Trophoblast cell (in vitro differentiated cells and primary cell): Measurements from ENCODE around the gene THRA.
A peak's percentile ranks its signal among the peaks of the same experiment; 100 is the strongest.

Source experiments
- DNase-seq, 2 donors: peaks; one replicate each; pipeline ENCODE4 v3.0.0-alpha.2; 2016
- H2AFZ ChIP-seq: 2 replicates; pipeline ENCODE4 v1.6.1; 2013; ENCODE audit warnings: low read length, moderate library complexity, mild to moderate bottlenecking; ENCODE audit not compliant: insufficient read depth, poor library complexity
- H2AK5ac ChIP-seq: 2 replicates; pipeline ENCODE4 v1.6.1; 2013; ENCODE audit warnings: mild to moderate bottlenecking, low read length
- H2BK120ac ChIP-seq: 2 replicates; pipeline ENCODE4 v1.6.1; 2013; ENCODE audit warnings: low read length, mild to moderate bottlenecking, moderate library complexity; ENCODE audit not compliant: insufficient read depth, poor library complexity
- H2BK12ac ChIP-seq: 2 replicates; pipeline ENCODE4 v1.6.1; 2013; ENCODE audit warnings: mild to moderate bottlenecking, low read length, moderate library complexity
- H2BK5ac ChIP-seq: 2 replicates; pipeline ENCODE4 v1.6.1; 2013; ENCODE audit warnings: low read length, low read depth, moderate library complexity, mild to moderate bottlenecking; ENCODE audit not compliant: poor library complexity
- H3K14ac ChIP-seq: 2 replicates; pipeline ENCODE4 v1.6.1; 2013; ENCODE audit warnings: mild to moderate bottlenecking, low read length
- H3K18ac ChIP-seq: 2 replicates; pipeline ENCODE4 v1.6.1; 2013; ENCODE audit warnings: mild to moderate bottlenecking, low read length
- H3K23ac ChIP-seq: 2 replicates; pipeline ENCODE4 v1.6.1; 2013; ENCODE audit warnings: low read length
- H3K27ac ChIP-seq: 2 replicates; pipeline ENCODE4 v1.5.1; 2013; ENCODE audit warnings: low read depth, mild to moderate bottlenecking, inconsistent platforms, low read length, moderate library complexity
- H3K27me3 ChIP-seq: 2 replicates; pipeline ENCODE4 v1.6.1; 2013; ENCODE audit warnings: inconsistent platforms, mild to moderate bottlenecking, low read length, moderate library complexity; ENCODE audit not compliant: insufficient read depth
- H3K36me3 ChIP-seq, 2 experiments: 1 replicate in 1 of 2; 2 replicates in 1 of 2; pipeline ENCODE4 v1.6.1; 2013; ENCODE audit warnings: low read length in 2 of 2, mild to moderate bottlenecking in 2 of 2, moderate library complexity in 1 of 2; ENCODE audit not compliant: insufficient read depth in 2 of 2, control insufficient read depth in 1 of 2
- H3K4ac ChIP-seq: 2 replicates; pipeline ENCODE4 v1.6.1; 2013; ENCODE audit warnings: low read depth, mild to moderate bottlenecking, low read length, moderate library complexity
- H3K4me1 ChIP-seq, 2 experiments: 1 replicate in 1 of 2; 2 replicates in 1 of 2; pipeline ENCODE4 v1.6.1; 2013; ENCODE audit warnings: low read length in 2 of 2, mild to moderate bottlenecking in 2 of 2, moderate library complexity in 1 of 2; ENCODE audit not compliant: insufficient read depth in 2 of 2, control insufficient read depth in 1 of 2
- H3K4me2 ChIP-seq: 2 replicates; pipeline ENCODE4 v1.6.1; 2013; ENCODE audit warnings: inconsistent platforms, mild to moderate bottlenecking, low read length, moderate library complexity
- H3K4me3 ChIP-seq: 2 replicates; pipeline ENCODE4 v1.5.1; 2013; ENCODE audit warnings: mild to moderate bottlenecking, low read depth, low read length, inconsistent platforms
- H3K79me1 ChIP-seq: one replicate; pipeline ENCODE4 v1.6.1; 2013; ENCODE audit warnings: low read length
- H3K79me2 ChIP-seq: 2 replicates; pipeline ENCODE4 v1.6.1; 2013; ENCODE audit warnings: low read length, mild to moderate bottlenecking; ENCODE audit not compliant: control insufficient read depth, insufficient read depth, poor library complexity
- H3K9ac ChIP-seq: 2 replicates; pipeline ENCODE4 v1.6.1; 2013; ENCODE audit warnings: mild to moderate bottlenecking, low read length
- H3K9me3 ChIP-seq: 2 replicates; pipeline ENCODE4 v1.6.1; 2013; ENCODE audit warnings: low read depth, mild to moderate bottlenecking, control low read depth, inconsistent platforms, low read length; ENCODE audit not compliant: insufficient read depth
- H4K12ac ChIP-seq: 2 replicates; pipeline ENCODE4 v1.6.1; 2013; ENCODE audit warnings: low read depth, mild to moderate bottlenecking, low read length, moderate library complexity
- H4K8ac ChIP-seq: 2 replicates; pipeline ENCODE4 v1.6.1; 2013; ENCODE audit warnings: low read depth, mild to moderate bottlenecking, low read length, moderate library complexity
- H4K91ac ChIP-seq: one replicate; pipeline ENCODE4 v1.6.1; 2013; ENCODE audit warnings: low read depth, mild to moderate bottlenecking, low read length, moderate library complexity
- WGBS: extraction: QIAGEN DNeasy Blood & Tissue Kit; methylation state at CpG from one replicate; pipeline ENCODE4 v1.1.7; 2013; ENCODE audit warnings: missing lambda C conversion rate; ENCODE audit not compliant: insufficient read length, insufficient coverage; ENCODE audit errors: extremely low coverage; 5-methylcytosine and 5-hydroxymethylcytosine counted together

Gene THRA

GRCh38 chr17:40015998-40016985 is 46.5 kb upstream of the THRA start:
- no peaks in the 10 kb centered on the region for H3K9me3 ChIP-seq
- no peak overlapping the region for H3K9ac ChIP-seq
- H3K79me1 ChIP-seq = no peaks in the 10 kb centered on the region
- H4K91ac ChIP-seq = no peak overlapping the region
- H3K14ac ChIP-seq = no peak overlapping the region
- no peak overlapping the region for H3K4ac ChIP-seq
- no peak overlapping the region for H3K4me2 ChIP-seq
- H3K27me3 ChIP-seq = no peaks in the 10 kb centered on the region
- WGBS = no CpG with 5 or more reads among the region's 26 CpGs
- no peak overlapping the region for H3K4me3 ChIP-seq
- no peak overlapping the region for H2AFZ ChIP-seq
- H3K4me1 ChIP-seq = no peaks in the 10 kb centered on the region
- H3K79me2 ChIP-seq = no peaks in the 10 kb centered on the region
- no peak overlapping the region for H3K23ac ChIP-seq
- no peak overlapping the region for H2BK12ac ChIP-seq
- no peak overlapping the region for H2AK5ac ChIP-seq
- no peak overlapping the region for H2BK120ac ChIP-seq
- no peak overlapping the region for H4K12ac ChIP-seq
- no peak overlapping the region for H3K18ac ChIP-seq
- no peak overlapping the region for H2BK5ac ChIP-seq
- no peak overlapping the region for H3K27ac ChIP-seq
- no peak for DNase-seq
- no peak overlapping the region for H4K8ac ChIP-seq
- H3K36me3 ChIP-seq = peaks cover 20 to 21% of the 10 kb centered on the region in 2 experiments

- Histone ChIP-seq H2AK5ac (no peak overlapping the region), H3K79me1 (no peaks in the 10 kb centered on the region), H4K12ac (no peak overlapping the region), H3K9me3 (no peaks in the 10 kb centered on the region), H3K9ac (no peak overlapping the region), H3K4me2 (no peak overlapping the region), H2BK12ac (no peak overlapping the region), H2AFZ (peak overlapping the region; percentile 3), H4K8ac (no peak overlapping the region), H2BK120ac (no peak overlapping the region), H2BK5ac (no peak overlapping the region), H3K18ac (no peak overlapping the region), H3K27me3 (no peaks in the 10 kb centered on the region), H3K4ac (no peak overlapping the region), H3K27ac (no peak overlapping the region), H3K23ac (no peak overlapping the region), H3K4me3 (no peak overlapping the region), H3K79me2 (no peaks in the 10 kb centered on the region), H3K14ac (no peak overlapping the region), H3K4me1 (no peaks in the 10 kb centered on the region), H3K36me3 (peaks cover 33% of the 10 kb centered on the region in 2 experiments), H4K91ac (no peak overlapping the region)
- WGBS = no CpG with 5 or more reads among the region's 15 CpGs
- DNase-seq = no peak
These were observed 45.2 kb upstream of the THRA start for GRCh38 chr17:40017422-40018080.

GRCh38 chr17:40018211-40019121 is 44.3 kb upstream of the THRA start:
- H3K27me3 ChIP-seq = no peaks in the 10 kb centered on the region
- H2AK5ac ChIP-seq = no peak overlapping the region
- no peak overlapping the region for H3K18ac ChIP-seq
- H2BK120ac ChIP-seq = no peak overlapping the region
- no peak overlapping the region for H4K8ac ChIP-seq
- H3K23ac ChIP-seq = no peak overlapping the region
- peaks cover 42% of the 10 kb centered on the region in 2 experiments for H3K36me3 ChIP-seq
- H4K91ac ChIP-seq = no peak overlapping the region
- H3K79me2 ChIP-seq = no peaks in the 10 kb centered on the region
- peak overlapping the region; percentile 3 for H2AFZ ChIP-seq
- no peaks in the 10 kb centered on the region for H3K4me1 ChIP-seq
- no peak overlapping the region for H3K4me3 ChIP-seq
- no peak overlapping the region for H3K27ac ChIP-seq
- H2BK12ac ChIP-seq = no peak overlapping the region
- no peak overlapping the region for H4K12ac ChIP-seq
- H3K9ac ChIP-seq = no peak overlapping the region
- H3K9me3 ChIP-seq = no peaks in the 10 kb centered on the region
- WGBS = no CpG with 5 or more reads among the region's 15 CpGs
- DNase-seq = no peak
- no peak overlapping the region for H3K4ac ChIP-seq
- no peaks in the 10 kb centered on the region for H3K79me1 ChIP-seq
- H3K4me2 ChIP-seq = no peak overlapping the region
- no peak overlapping the region for H2BK5ac ChIP-seq
- no peak overlapping the region for H3K14ac ChIP-seq
